ENCODE results near the gene CDC42BPG.

The CDC42BPG gene, protein sequence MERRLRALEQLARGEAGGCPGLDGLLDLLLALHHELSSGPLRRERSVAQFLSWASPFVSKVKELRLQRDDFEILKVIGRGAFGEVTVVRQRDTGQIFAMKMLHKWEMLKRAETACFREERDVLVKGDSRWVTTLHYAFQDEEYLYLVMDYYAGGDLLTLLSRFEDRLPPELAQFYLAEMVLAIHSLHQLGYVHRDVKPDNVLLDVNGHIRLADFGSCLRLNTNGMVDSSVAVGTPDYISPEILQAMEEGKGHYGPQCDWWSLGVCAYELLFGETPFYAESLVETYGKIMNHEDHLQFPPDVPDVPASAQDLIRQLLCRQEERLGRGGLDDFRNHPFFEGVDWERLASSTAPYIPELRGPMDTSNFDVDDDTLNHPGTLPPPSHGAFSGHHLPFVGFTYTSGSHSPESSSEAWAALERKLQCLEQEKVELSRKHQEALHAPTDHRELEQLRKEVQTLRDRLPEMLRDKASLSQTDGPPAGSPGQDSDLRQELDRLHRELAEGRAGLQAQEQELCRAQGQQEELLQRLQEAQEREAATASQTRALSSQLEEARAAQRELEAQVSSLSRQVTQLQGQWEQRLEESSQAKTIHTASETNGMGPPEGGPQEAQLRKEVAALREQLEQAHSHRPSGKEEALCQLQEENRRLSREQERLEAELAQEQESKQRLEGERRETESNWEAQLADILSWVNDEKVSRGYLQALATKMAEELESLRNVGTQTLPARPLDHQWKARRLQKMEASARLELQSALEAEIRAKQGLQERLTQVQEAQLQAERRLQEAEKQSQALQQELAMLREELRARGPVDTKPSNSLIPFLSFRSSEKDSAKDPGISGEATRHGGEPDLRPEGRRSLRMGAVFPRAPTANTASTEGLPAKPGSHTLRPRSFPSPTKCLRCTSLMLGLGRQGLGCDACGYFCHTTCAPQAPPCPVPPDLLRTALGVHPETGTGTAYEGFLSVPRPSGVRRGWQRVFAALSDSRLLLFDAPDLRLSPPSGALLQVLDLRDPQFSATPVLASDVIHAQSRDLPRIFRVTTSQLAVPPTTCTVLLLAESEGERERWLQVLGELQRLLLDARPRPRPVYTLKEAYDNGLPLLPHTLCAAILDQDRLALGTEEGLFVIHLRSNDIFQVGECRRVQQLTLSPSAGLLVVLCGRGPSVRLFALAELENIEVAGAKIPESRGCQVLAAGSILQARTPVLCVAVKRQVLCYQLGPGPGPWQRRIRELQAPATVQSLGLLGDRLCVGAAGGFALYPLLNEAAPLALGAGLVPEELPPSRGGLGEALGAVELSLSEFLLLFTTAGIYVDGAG (N-terminal part only)

DNA sequence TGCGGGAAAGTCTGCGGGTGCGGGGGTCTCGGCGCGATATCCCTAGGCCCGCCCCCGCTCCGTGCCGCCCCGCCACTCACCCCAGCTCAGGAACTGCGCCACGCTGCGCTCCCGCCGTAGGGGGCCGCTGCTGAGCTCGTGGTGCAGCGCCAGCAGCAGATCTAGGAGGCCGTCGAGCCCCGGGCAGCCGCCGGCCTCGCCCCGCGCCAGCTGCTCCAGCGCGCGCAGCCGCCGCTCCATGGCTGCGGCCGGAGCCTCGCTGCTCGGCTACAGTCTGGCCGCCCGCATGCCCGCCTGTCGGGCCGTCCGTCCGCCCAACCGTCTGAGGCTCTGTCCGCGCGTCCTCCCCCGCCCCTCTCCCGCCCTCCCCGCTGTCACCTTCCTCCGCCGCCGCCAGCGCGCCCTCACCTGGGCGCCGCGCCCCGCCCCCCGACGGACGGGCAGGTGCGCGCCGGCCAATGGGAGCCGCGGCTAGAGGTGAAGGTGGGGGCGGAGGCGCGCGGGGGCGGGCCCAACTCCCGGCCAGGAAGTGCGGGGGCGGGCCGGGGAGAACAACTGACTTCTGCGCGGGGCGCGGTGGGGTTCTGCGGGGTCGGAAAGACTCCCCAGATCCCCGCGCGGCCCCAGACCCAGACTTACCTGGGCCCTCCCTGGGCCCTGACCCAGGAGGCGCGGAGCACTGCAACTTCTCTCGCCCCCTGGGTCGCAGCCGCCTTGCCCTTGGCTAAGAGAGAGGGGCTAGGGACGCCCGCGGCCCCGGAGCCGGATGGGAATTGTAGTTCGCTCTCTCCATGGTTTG lies at the start of gene CDC42BPG:
CDC42BPG (minus strand) TSS at position 324 of the 799 bp plus-strand sequence; CDS start at position 240, 84 bp downstream.
- FAIRE-seq = no peak
- DNase-seq (ENCODE audit: low spot score) = peak; percentile 85

DNA sequence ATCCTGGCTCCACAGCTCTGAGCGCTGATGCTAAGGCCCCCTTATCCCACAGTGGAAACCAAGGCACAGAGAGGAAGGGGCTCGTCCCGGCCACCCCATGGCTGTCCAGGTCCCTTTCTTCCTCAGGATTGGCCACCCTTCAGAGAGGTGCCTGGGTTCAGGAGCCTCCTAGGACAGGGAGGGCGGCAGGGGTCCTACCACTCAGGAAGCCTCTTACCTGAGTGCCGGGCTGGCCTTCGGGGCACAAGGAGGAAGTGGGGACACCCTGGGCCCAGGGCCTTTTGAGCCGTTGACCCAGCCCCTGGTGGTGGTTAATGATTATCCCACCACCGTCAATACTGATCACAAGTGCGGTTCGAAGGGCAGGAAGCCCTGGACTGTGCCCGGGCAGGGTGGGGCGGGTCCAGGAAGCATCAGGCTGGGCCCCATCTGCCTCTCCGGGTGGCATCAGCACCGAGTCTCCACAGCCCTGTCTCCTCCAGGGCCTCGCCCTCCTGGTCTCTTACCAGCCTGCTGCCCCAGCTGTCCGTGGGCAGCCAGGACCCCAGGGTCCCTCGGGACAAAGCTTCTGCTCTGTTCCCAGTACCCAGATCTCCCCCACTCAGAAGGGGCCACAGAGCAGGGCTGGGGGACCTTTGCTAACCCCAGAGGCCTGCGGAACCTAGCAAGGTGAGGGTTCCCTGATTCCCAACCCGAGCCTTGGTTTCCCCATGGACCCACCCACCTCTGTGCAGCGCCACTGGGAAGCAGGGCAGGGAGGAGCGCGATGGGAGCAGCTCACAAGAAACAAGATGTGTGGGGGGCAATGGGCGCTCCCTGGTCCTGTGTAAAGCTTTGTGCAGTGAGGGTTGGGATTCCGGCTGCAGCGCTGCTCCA lies 49.0 kb upstream of the CDC42BPG start:
- FAIRE-seq (no peak), DNase-seq (ENCODE audit: low spot score) (no peak)

GRCh38 chr11:64892838-64893193 lies 48.4 kb upstream of the CDC42BPG start:
- no peak for DNase-seq (ENCODE audit: low spot score)
- FAIRE-seq = no peak

DNA sequence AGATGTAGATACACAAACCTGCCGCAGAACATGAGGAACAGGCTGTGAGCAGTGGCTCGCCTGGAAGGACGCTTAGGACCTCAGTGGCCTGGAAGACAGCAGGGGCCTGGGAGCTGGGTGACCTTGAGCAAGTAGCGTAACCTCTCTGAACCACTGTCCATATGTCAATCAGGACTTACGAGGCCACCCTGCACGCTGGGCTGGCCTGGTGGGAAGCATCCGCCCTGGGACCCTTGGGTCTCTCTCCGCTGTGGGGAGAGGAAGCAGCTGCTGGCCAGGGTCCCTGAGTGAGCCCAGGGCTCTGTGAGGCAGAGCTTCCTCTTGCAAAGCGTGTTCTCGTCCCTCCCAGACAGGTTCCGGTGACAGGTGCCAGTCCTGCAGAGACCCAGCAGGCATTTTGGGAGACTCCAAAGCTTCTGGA lies 48.0 kb upstream of the CDC42BPG start:
- FAIRE-seq = no peak
- DNase-seq (ENCODE audit: low spot score) = no peak

DNA sequence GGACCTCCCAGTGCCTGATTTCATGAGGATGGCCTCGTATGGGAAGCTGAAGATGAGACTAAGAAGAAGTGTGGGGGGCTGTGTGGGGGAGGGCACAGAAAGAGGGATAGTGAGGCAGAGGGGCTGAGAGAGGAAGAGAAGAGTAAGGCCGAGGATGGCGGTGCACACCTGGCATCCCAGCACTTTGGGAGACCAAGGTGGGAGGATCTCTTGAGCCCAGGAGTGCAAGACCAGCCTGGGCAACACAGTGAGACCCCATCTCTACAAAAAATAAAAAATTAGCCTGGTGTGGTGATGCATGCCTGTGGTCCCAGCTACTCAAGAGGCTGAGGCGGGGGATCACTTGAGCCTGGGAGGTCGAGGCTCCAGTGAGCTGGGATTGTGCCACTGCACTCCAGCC lies 47.4 kb upstream of the CDC42BPG start:
- DNase-seq (ENCODE audit: low spot score) = no peak
- no peak for FAIRE-seq

GRCh38 chr11:64891215-64891848 lies 46.9 kb upstream of the CDC42BPG start:
- DNase-seq (ENCODE audit: low spot score) (no peak), FAIRE-seq (no peak)

- FAIRE-seq (no peak), DNase-seq (ENCODE audit: low spot score) (no peak)
These were observed 46.1 kb upstream of the CDC42BPG start for GRCh38 chr11:64890522-64890939.

GRCh38 chr11:64888729-64889511 lies 44.5 kb upstream of the CDC42BPG start:
- DNase-seq (ENCODE audit: low spot score) (no peak), FAIRE-seq (no peak)

DNA sequence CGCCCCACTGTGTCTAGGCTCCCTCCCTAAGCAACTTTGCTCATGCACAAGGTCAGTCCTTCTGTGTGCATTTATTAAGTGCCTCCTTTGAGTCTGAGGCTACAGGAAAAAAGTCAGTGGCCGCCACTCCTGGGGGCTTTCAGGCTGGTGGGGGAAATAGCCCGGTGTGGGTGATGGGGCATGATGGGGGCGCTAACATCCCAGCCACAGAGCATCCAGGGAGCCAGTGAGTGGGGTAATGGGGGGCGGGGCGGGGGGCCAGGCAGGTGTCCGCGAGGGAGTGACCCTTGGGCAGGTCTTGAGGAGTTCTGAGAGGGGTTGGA lies 43.9 kb upstream of the CDC42BPG start:
- no peak for DNase-seq (ENCODE audit: low spot score)
- no peak for FAIRE-seq

DNA sequence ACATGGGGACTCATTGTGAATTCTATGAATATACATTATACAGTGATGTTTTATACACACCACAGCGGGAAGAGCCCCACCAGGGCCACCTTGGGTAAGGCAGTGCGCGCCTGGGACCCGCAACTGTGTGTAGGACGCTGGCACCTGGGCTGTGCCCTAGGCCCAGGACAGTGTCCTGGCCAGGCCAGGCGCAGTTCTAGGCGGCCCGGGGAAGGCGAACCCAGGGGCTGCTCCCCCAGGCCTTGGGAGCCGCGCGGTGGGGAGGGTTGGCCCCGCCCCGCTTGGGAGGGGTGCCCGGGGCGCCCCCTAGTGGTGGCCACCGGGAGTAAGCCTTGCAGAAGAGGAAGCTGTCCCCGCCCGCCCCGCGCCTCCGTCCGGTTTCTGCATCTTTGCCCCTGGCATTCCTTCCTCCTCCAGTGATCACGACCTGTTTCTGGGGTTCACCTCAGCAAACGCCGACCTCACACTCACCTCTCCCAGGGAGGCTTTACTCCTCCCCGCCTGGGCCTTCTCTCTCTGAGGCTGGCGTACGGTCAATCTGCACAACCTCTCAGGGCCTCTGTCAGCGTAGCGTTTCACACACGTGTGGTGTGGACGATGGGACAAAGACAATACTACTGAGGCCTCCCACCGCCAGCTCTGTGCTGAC lies 43.4 kb upstream of the CDC42BPG start:
- peak; percentile 90 for DNase-seq (ENCODE audit: low spot score)
- FAIRE-seq = no peak

DNA sequence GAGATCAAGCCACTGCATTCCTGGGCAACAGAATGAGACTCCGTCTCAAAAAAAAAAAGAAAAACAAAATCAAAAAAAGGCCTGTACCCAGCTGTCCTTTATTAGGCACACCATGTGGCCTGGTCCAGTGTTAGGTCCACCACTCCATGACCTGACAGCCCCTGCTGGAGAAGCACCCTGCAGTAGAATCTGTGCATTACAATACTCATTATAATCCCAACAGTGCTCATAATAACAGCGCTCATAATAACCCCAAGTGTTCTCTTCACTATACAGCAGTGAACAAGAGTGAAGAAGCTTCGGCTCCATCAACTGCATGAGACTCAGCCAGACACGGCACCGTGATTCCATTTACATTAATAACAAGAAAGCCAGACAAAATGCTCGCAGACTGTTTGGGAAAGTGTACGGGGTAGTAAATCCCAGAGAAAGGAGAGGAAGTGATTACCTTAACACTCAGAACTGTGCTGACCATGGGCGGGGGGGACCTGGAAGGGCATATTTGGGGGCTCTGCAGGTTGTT lies 42.8 kb upstream of the CDC42BPG start:
- no peak for FAIRE-seq
- no peak for DNase-seq (ENCODE audit: low spot score)

GRCh38 chr11:64885367-64886286 lies 41.2 kb upstream of the CDC42BPG start:
- no peak for DNase-seq (ENCODE audit: low spot score)
- no peak for FAIRE-seq

GRCh38 chr11:64884019-64884418 lies 39.6 kb upstream of the CDC42BPG start:
- no peak for FAIRE-seq

DNA sequence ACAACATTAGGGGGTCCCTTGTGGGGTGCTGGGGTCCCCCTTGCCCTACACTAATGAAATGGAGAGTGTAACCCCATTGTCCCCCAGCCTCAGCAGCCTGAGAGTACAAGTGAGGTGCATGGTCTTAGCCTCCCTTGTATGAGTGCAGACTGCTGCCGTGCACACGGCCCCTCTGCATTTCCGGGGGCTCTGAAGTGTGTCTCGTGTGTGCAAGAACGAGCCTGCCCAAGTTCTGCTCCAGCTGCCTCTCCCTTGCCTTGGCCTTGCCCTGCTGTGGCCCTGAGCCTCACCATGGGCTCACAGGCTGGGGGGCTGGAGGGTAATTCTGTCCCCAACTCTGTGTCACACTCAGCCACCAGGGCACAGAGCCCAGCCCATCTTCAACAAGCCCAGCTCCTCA lies 39.1 kb upstream of the CDC42BPG start:
- DNase-seq (ENCODE audit: low spot score) (no peak), FAIRE-seq (no peak)

More at GRCh38 chr11:64884019-64884418, 39.6 kb upstream of the CDC42BPG start:
- no peak for DNase-seq (ENCODE audit: low spot score)

DNA sequence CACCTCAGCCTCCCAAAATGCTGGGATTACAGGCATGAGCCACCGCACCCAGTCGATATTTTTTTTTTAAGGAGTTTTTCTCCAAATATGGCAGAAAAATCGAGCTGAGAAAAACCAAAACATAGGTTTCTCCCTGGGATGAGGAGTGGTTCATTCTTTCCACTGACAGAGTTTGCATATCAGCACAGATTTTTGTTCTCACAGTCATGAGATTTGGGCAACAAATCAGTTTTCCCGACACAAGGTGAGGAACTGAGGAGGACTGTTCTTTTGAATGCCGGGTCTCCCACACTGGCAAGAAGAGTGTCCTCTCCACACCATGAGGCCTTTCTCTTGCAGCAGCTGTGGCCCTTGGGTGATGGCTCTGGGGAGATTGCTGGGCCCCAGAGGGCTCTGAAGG lies 37.8 kb upstream of the CDC42BPG start:
- FAIRE-seq (no peak), DNase-seq (ENCODE audit: low spot score) (no peak)

DNA sequence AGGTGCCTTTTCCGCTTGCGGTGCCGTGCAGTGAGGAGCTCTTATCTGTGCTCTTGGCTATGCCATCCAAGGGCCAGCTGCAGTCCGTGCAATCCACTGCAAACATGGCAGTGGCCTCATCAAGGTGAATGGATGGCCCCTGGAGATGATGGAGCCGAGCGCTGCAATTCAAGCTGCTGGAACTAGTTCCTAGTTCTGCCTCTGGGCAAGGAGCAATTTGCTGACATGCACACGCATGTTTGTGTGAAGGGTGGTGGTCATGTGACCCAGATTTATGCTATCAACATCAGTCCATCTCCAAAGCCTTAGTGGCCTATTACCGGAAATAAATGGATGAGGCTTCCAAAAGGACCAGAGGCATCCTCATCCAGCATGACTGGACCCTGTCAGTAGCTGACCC lies 37.0 kb upstream of the CDC42BPG start:
- FAIRE-seq (no peak), DNase-seq (ENCODE audit: low spot score) (no peak)

Data from urothelium cell line (cell line).